ENCODE results near the gene MALL. TPM values are rescaled to one million over a fixed set of nuclear protein-coding genes. Genes with fewer than 3 reads are reported as not detected.

The MALL gene
- total RNA-seq, 1 donor from 2014 or later: 5.4 TPM

DNA sequence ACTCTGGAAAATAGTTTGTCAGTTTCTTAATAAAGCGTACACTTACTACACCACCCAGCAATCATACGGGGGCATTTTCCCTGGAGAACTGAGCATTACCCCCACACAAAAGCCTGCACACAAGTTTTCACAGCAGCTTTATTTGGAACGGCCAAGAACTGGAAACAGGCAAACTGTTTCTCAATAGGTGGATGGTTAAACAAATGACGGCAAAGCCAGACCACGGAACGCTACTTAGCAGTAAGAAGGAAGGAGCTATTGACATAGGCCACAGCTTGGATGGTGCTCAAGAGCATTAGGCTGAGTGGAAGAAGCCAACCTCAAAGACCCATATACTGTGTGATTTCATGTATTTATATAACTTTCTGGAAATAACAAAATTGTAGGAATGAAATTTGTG is 9.0 kb downstream of the MALL start:
- Mint-ChIP-seq H3K9me3 (peaks cover 42% of the 10 kb centered on the region), H3K36me3 (peaks cover 10% of the 10 kb centered on the region), H3K27ac (no peak overlapping the region), H3K4me3 (no peak overlapping the region), H3K4me1 (peaks cover 44% of the 10 kb centered on the region), H3K27me3 (ENCODE audit: low read depth) (peaks cover 26% of the 10 kb centered on the region)
- DNase-seq (ENCODE audit: low spot score in 2 of 2, unreplicated experiment in 2 of 2): no peak
- TF ChIP-seq CTCF (IDR thresholded peaks at IDR 0.05; ENCODE audit: unreplicated experiment): no peak

- Mint-ChIP-seq H3K9me3 (peaks cover 34% of the 10 kb centered on the region), H3K4me1 (peaks cover 51% of the 10 kb centered on the region), H3K27me3 (ENCODE audit: low read depth) (peaks cover 19% of the 10 kb centered on the region), H3K36me3 (peaks cover 10% of the 10 kb centered on the region), H3K27ac (peak overlapping the region; percentile 84), H3K4me3 (no peak overlapping the region)
- no peak for DNase-seq (ENCODE audit: low spot score in 2 of 2, unreplicated experiment in 2 of 2)
- TF ChIP-seq CTCF (IDR thresholded peaks at IDR 0.05; ENCODE audit: unreplicated experiment): no peak
Measured at GRCh38 chr2:110105608-110106467, 9.8 kb downstream of the MALL start.

DNA sequence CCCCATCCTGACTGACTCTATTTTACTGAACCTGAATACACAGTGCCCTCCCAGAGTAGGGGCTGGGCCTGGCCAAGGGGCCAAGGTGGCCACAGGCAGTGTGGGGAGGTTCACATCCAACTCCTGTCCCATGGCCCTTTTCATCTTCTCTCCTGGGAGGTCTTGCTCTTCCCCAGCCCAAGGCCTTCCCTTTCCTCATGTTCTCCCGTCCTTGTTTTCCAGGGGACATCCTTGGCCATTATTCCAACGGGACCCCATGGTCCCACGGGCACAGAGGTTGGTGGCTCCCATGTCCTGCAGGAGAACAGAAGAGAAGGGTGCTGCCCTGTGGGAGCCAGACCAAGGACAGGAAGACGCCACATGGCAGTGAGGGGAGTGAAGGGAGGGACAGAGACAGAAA is 10.4 kb downstream of the MALL start:
- peaks cover 28% of the 10 kb centered on the region for H3K9me3 Mint-ChIP-seq
- no peak overlapping the region for H3K4me3 Mint-ChIP-seq
- peaks cover 55% of the 10 kb centered on the region for H3K4me1 Mint-ChIP-seq
- TF ChIP-seq CTCF (IDR thresholded peaks at IDR 0.05; ENCODE audit: unreplicated experiment): no peak
- H3K36me3 Mint-ChIP-seq: peaks cover 7% of the 10 kb centered on the region
- peak overlapping the region; percentile 67 for H3K27ac Mint-ChIP-seq
- peaks cover 13% of the 10 kb centered on the region for H3K27me3 Mint-ChIP-seq (ENCODE audit: low read depth)
- DNase-seq (ENCODE audit: low spot score in 2 of 2, unreplicated experiment in 2 of 2): no peak

DNA sequence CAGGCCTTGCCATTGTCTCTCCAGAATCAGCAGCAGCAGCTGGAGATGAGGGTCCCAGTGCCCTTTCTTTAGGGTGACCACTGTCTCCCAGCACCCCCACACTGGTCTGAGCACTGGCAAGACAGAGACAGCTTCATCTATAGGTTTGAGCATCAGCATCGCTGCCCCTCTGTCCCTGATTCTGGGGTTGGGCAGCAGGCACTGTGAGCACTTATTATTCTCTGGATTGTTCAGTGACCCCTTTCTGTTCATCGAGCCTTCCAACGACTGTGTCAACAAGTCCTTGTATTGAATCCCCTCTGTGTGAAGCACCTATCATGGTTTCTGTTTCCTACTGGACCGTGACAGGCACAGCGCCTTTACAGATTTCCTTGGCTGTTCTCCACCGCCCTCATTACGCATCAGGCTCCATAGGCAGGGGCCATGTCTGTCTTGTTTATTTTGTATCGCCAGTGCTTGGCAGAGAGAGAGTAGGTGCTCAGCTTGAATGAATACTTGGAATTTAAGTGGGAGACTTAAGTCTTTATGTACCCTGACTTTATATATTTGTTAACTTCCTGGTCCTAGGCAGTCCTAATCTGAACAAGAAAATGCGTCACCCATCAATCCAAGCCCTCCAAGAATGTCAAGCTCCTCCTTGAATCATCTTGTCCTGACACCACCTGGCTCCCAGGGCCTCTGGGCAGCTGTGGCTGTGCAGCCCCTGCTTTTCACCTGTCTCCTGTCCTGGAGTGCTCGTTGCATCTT is 11.4 kb downstream of the MALL start:
- DNase-seq (ENCODE audit: low spot score in 2 of 2, unreplicated experiment in 2 of 2): no peak
- Mint-ChIP-seq H3K4me3 (no peak overlapping the region), H3K27me3 (ENCODE audit: low read depth) (peaks cover 6% of the 10 kb centered on the region), H3K36me3 (peaks cover 6% of the 10 kb centered on the region), H3K27ac (peak overlapping the region; percentile 16), H3K4me1 (peaks cover 58% of the 10 kb centered on the region), H3K9me3 (peaks cover 20% of the 10 kb centered on the region)
- TF ChIP-seq CTCF (IDR thresholded peaks at IDR 0.05; ENCODE audit: unreplicated experiment): no peak

DNA sequence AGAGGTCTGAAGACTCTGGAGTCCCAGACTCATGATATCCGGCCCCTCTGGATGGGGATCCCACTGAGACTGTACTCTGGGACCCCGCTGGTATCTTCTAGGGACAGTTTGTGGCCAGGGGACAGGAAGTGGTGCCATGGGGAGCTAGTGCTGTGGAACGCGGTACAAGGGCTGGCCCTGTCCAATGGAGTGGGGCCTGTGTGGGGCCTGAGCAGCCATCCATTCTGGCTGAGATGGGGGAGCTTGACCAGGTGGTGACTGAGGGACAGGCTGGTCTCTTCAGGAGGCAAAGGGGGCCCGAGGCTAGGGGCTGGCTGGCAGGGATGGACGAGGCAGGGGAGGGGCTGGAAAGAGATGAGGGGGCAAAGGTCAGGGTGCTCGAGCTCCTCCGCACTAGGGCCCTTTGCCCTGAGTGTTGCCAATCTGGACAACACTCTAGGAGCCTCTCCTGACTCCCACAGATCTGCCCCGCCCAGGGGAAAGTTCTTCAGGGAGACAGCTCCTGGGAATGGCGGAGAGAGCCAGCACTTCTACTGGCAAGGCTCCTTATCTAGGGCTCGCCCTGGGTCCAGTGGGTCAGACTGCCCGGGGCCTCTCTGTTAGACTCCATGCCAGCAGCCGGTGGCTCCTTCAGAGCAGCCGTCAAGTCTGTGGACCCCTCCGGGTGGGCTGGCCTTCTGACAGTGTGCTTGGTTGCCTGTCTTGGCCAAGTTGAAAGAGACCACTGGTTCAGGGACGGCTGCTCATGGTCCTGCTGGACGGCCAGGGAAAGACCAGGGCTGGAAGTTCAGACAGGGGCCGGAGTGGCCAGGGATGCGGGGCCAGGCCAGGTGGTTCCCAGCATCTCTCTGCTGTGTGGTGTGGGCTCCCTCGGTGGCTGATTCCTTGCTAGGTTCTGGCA is 12.3 kb downstream of the MALL start:
- peak overlapping the region; percentile 23 for H3K27ac Mint-ChIP-seq
- no peak for TF ChIP-seq CTCF (IDR thresholded peaks at IDR 0.05; ENCODE audit: unreplicated experiment)
- peaks cover 4% of the 10 kb centered on the region for H3K36me3 Mint-ChIP-seq
- no peak for DNase-seq (ENCODE audit: low spot score in 2 of 2, unreplicated experiment in 2 of 2)
- H3K4me1 Mint-ChIP-seq: peaks cover 58% of the 10 kb centered on the region
- peaks cover 12% of the 10 kb centered on the region for H3K9me3 Mint-ChIP-seq
- no peak overlapping the region for H3K4me3 Mint-ChIP-seq
- H3K27me3 Mint-ChIP-seq (ENCODE audit: low read depth): peaks cover 3% of the 10 kb centered on the region

All from mesothelial cell of epicardium (in vitro differentiated cells).